OCI-LY3 (cell line): ENCODE measurements around the gene HSD17B2.

Experiments used
- H2AFZ ChIP-seq: fragments of 200-600, 300-600 bp; shearing (Covaris generic); 2 replicates; pipeline ENCODE4 v1.6.0; 2014; ENCODE audit warnings: antibody characterized with exemption, low read depth, low read length
- H3K27ac ChIP-seq: fragments of 200-600, 300-600 bp; sonication (generic); 2 replicates; pipeline ENCODE4 v1.5.1; 2014; ENCODE audit warnings: mild to moderate bottlenecking, low read length, moderate library complexity, mixed read lengths
- H3K27me3 ChIP-seq: fragments of 200-600, 300-600 bp; sonication (generic); 2 replicates; pipeline ENCODE4 v1.6.1; 2014; ENCODE audit warnings: low read depth, low read length, mixed read lengths
- H3K36me3 ChIP-seq: fragments of 200-600, 300-600 bp; sonication (generic); replicated peaks from 2 replicates; pipeline ENCODE3; 2014; ENCODE audit warnings: low read depth, low read length, mixed read lengths
- H3K4me1 ChIP-seq: fragments of 300-600, 200-600 bp; sonication (generic); 2 replicates; pipeline ENCODE4 v1.6.1; 2014; ENCODE audit warnings: low read length, mixed read lengths
- H3K4me2 ChIP-seq: fragments of 200-600, 300-600 bp; sonication (generic); 2 replicates; pipeline ENCODE4 v1.6.1; 2014; ENCODE audit warnings: low read length, mixed read lengths
- H3K4me3 ChIP-seq: fragments of 300-600, 200-600 bp; sonication (generic); 2 replicates; pipeline ENCODE4 v1.5.1; 2014; ENCODE audit warnings: antibody characterized with exemption, mild to moderate bottlenecking, low read length, moderate library complexity
- H3K79me2 ChIP-seq: fragments of 300-600, 200-600 bp; shearing (Covaris generic); 2 replicates; pipeline ENCODE4 v1.6.1; 2014; ENCODE audit warnings: mild to moderate bottlenecking, low read length, mixed read lengths
- H3K9ac ChIP-seq: fragments of 300-600, 200-600 bp; shearing (Covaris generic); 2 replicates; pipeline ENCODE4 v1.6.0; 2014; ENCODE audit warnings: mild to moderate bottlenecking, low read length, moderate library complexity
- H3K9me3 ChIP-seq: fragments of 200-600, 300-600 bp; shearing (Covaris generic); 2 replicates; pipeline ENCODE4 v1.6.1; 2014; ENCODE audit warnings: low read length, mixed read lengths; ENCODE audit not compliant: insufficient read depth
- H4K20me1 ChIP-seq: fragments of 200-600, 300-600 bp; sonication (generic); 2 replicates; pipeline ENCODE4 v1.6.1; 2016; ENCODE audit warnings: low read length, mixed read lengths; ENCODE audit not compliant: insufficient read depth
- EZH2phosphoT487 ChIP-seq: fragments of 200-600 bp; shearing (Covaris generic); IDR thresholded peaks from 2 replicates; pipeline ENCODE4 v1.6.1; 2018; ENCODE audit warnings: antibody characterized with exemption, mixed run types, low read depth
- TF ChIP-seq, protein P1 (sequence below): fragments of 200-600, 300-600 bp; sonication (generic); IDR thresholded peaks from 2 replicates; pipeline ENCODE4 v1.5.1; 2014; ENCODE audit warnings: antibody characterized with exemption, low read length, low read depth

HSD17B2 gene

GRCh38 chr16:82024316-82024715, 10.7 kb upstream of the HSD17B2 start:
- Histone ChIP-seq H3K4me1 (no peaks in the 10 kb centered on the region), H3K36me3 (no peaks in the 10 kb centered on the region), H3K4me2 (no peak overlapping the region)

DNA sequence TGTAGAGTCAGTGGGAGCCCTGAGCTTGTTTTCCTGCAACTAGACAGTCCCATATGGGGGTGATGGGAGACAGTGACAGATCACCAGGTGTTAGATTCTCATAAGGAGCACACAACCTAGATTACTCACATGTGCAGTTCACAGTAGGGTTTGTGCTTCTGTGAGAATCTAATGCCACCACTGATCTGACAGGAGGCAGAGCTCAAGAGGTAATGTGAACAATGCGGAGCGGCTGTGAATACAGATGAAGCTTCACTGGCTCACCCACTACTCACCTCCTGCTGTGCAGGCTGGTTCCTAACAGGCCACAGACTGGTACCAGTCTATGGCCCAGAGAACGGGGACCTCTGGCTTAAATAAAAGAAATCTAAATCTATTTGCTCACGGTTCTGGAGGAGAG, 10.2 kb upstream of the HSD17B2 start:
- no peak for TF ChIP-seq EZH2phosphoT487
- TF ChIP-seq, protein P1, sequence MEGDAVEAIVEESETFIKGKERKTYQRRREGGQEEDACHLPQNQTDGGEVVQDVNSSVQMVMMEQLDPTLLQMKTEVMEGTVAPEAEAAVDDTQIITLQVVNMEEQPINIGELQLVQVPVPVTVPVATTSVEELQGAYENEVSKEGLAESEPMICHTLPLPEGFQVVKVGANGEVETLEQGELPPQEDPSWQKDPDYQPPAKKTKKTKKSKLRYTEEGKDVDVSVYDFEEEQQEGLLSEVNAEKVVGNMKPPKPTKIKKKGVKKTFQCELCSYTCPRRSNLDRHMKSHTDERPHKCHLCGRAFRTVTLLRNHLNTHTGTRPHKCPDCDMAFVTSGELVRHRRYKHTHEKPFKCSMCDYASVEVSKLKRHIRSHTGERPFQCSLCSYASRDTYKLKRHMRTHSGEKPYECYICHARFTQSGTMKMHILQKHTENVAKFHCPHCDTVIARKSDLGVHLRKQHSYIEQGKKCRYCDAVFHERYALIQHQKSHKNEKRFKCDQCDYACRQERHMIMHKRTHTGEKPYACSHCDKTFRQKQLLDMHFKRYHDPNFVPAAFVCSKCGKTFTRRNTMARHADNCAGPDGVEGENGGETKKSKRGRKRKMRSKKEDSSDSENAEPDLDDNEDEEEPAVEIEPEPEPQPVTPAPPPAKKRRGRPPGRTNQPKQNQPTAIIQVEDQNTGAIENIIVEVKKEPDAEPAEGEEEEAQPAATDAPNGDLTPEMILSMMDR: no peak
- no peaks in the 10 kb centered on the region for H3K9me3 ChIP-seq
- no peak overlapping the region for H3K27ac ChIP-seq
- H3K4me3 ChIP-seq: no peak overlapping the region
- H3K27me3 ChIP-seq: peaks cover 43% of the 10 kb centered on the region
- no peak overlapping the region for H2AFZ ChIP-seq
- H3K9ac ChIP-seq: no peak overlapping the region
- no peaks in the 10 kb centered on the region for H3K79me2 ChIP-seq
- no peak overlapping the region for H3K4me2 ChIP-seq
- H3K36me3 ChIP-seq: no peaks in the 10 kb centered on the region
- no peaks in the 10 kb centered on the region for H4K20me1 ChIP-seq
- H3K4me1 ChIP-seq: no peaks in the 10 kb centered on the region

More at GRCh38 chr16:82024316-82024715, 10.7 kb upstream of the HSD17B2 start:
- TF ChIP-seq EZH2phosphoT487: no peak
- TF ChIP-seq, protein P1: no peak
- no peak overlapping the region for H3K27ac ChIP-seq
- H3K9ac ChIP-seq: no peak overlapping the region
- no peak overlapping the region for H3K4me3 ChIP-seq
- no peaks in the 10 kb centered on the region for H4K20me1 ChIP-seq
- H3K9me3 ChIP-seq: no peaks in the 10 kb centered on the region
- H3K79me2 ChIP-seq: no peaks in the 10 kb centered on the region
- peaks cover 48% of the 10 kb centered on the region for H3K27me3 ChIP-seq
- H2AFZ ChIP-seq: no peak overlapping the region

GRCh38 chr16:82027629-82028064, 7.4 kb upstream of the HSD17B2 start:
- H3K79me2 ChIP-seq: no peaks in the 10 kb centered on the region
- H3K27me3 ChIP-seq: peaks cover 44% of the 10 kb centered on the region
- no peaks in the 10 kb centered on the region for H3K9me3 ChIP-seq
- no peaks in the 10 kb centered on the region for H4K20me1 ChIP-seq
- no peak for TF ChIP-seq EZH2phosphoT487
- TF ChIP-seq, protein P1: no peak
- no peaks in the 10 kb centered on the region for H3K4me1 ChIP-seq
- no peak overlapping the region for H3K9ac ChIP-seq
- H2AFZ ChIP-seq: no peak overlapping the region
- H3K4me3 ChIP-seq: no peak overlapping the region
- H3K36me3 ChIP-seq: no peaks in the 10 kb centered on the region
- no peak overlapping the region for H3K4me2 ChIP-seq
- H3K27ac ChIP-seq: no peak overlapping the region

DNA sequence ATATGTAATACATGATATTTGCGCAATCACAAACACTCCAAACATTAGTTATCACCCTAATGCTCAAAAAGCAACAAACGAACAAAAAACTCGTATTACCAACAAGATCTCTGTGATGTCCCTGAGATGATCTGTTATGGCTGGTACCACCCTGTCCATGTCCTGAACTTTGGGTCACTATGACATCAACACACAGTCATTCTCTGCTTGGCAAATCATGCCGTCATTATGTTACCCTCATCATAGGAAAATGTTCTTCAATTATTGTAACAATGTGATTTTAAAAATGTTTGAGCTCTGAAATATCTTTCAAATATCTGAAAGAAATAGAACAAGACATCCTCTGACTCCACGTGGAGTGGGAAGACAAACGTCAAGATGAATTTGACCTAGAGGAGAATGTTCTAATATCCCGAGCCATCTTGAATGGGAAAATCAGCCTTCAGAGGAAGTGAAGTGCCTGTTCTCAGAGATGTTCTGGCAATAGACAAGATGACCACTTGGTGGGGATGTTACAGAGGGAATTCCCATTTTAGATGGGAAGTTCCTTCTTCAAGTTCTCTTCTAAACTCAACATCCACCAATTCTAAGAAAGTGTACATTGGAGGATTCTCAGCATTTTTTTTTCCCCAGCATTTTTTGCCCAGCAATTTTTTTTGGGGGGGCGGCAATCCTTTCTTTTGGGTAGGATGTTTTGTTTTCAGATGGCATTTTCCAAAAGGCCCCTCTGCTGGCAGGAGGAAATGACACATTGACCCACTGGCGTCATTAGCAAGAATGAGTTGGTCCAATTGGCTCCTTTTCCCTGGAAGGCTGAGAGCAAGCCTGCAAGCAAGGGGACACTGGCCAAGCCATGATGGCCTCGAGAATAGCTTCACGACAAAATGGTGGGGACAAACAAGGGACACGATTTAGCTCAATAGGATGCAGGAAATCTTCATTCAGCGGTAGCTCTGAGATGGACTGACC, 3.7 kb upstream of the HSD17B2 start:
- H4K20me1 ChIP-seq: no peaks in the 10 kb centered on the region
- TF ChIP-seq, protein P1: peak; percentile 43
- no peak for TF ChIP-seq EZH2phosphoT487
- H3K4me2 ChIP-seq: no peak overlapping the region
- H3K79me2 ChIP-seq: no peaks in the 10 kb centered on the region
- no peaks in the 10 kb centered on the region for H3K36me3 ChIP-seq
- no peaks in the 10 kb centered on the region for H3K9me3 ChIP-seq
- no peak overlapping the region for H2AFZ ChIP-seq
- no peak overlapping the region for H3K27ac ChIP-seq
- no peaks in the 10 kb centered on the region for H3K4me1 ChIP-seq
- H3K27me3 ChIP-seq: peaks cover 43% of the 10 kb centered on the region
- H3K9ac ChIP-seq: no peak overlapping the region
- no peak overlapping the region for H3K4me3 ChIP-seq
